NCI-H510A treated with DMSO at 0.1 percent for 48 hours (cell line): ENCODE results near the gene ADPRH.

Experiments
- DNase-seq: peaks from one replicate; lab custom pipeline; 2025; lab: John Stamatoyannopoulos, UW

The ADPRH gene

GRCh38 chr3:119597548-119598288 lies 18.4 kb downstream of the ADPRH start, which contains the start of gene PLA1A:
TSS of gene PLA1A (plus strand) at chr3:119597885. CDS start at chr3:119597914, 29 bp downstream.
- no peak for DNase-seq

- no peak for DNase-seq
These were observed 19.3 kb downstream of the ADPRH start for GRCh38 chr3:119598410-119599098.

GRCh38 chr3:119599558-119600174 lies 20.4 kb downstream of the ADPRH start:
- DNase-seq: no peak

GRCh38 chr3:119600732-119601131 lies 21.4 kb downstream of the ADPRH start:
- no peak for DNase-seq

GRCh38 chr3:119601154-119601553 lies 21.9 kb downstream of the ADPRH start:
- DNase-seq: no peak

- no peak for DNase-seq
These were observed 23.4 kb downstream of the ADPRH start for GRCh38 chr3:119602676-119603075.

- no peak for DNase-seq
These were observed 25.6 kb downstream of the ADPRH start for GRCh38 chr3:119604878-119605277.

GRCh38 chr3:119608405-119609000 lies 29.2 kb downstream of the ADPRH start:
- DNase-seq: no peak

GRCh38 chr3:119609301-119609700 lies 30.0 kb downstream of the ADPRH start:
- DNase-seq: no peak

GRCh38 chr3:119611664-119612063 lies 32.4 kb downstream of the ADPRH start:
- no peak for DNase-seq

GRCh38 chr3:119613201-119613600 lies 33.9 kb downstream of the ADPRH start:
- no peak for DNase-seq

GRCh38 chr3:119613872-119614271 lies 34.6 kb downstream of the ADPRH start:
- no peak for DNase-seq

GRCh38 chr3:119616056-119616455 lies 36.8 kb downstream of the ADPRH start:
- no peak for DNase-seq

- no peak for DNase-seq
These were observed 39.8 kb downstream of the ADPRH start for GRCh38 chr3:119619094-119619493.

GRCh38 chr3:119620899-119621298 lies 41.6 kb downstream of the ADPRH start:
- no peak for DNase-seq

- DNase-seq: no peak
These were observed 44.9 kb downstream of the ADPRH start for GRCh38 chr3:119624002-119624720.

GRCh38 chr3:119625451-119626153 lies 46.3 kb downstream of the ADPRH start:
- DNase-seq: no peak

- no peak for DNase-seq
These were observed 46.9 kb downstream of the ADPRH start for GRCh38 chr3:119626196-119626595.

- DNase-seq: no peak
These were observed 48.2 kb downstream of the ADPRH start for GRCh38 chr3:119627461-119627860.

GRCh38 chr3:119628390-119628789 lies 49.1 kb downstream of the ADPRH start:
- DNase-seq: no peak

- DNase-seq: no peak
These were observed 49.6 kb downstream of the ADPRH start for GRCh38 chr3:119628816-119629445.
